ENCODE results near the gene GLS. TPM values are rescaled to one million over a fixed set of nuclear protein-coding genes. Genes with fewer than 3 reads are reported as not detected.

The GLS gene
- total RNA-seq, 1 donor from 2014 or later: 160 TPM

GRCh38 chr2:190997526-190998113 is 117.0 kb downstream of the GLS start:
- H3K36me3 Mint-ChIP-seq: peaks cover 68% of the 10 kb centered on the region
- no peaks in the 10 kb centered on the region for H3K27me3 Mint-ChIP-seq
- no peak overlapping the region for H3K27ac Mint-ChIP-seq
- no peak for DNase-seq (ENCODE audit: extremely low spot score, unreplicated experiment)
- no peak for TF ChIP-seq CTCF (conservative IDR thresholded peaks at IDR 0.05)
- no peaks in the 10 kb centered on the region for H3K9me3 Mint-ChIP-seq
- H3K4me3 Mint-ChIP-seq: no peak overlapping the region
- H3K4me1 Mint-ChIP-seq (ENCODE audit: unreplicated experiment): peaks cover 4% of the 10 kb centered on the region

- no peak overlapping the region for H3K27ac Mint-ChIP-seq
- DNase-seq (ENCODE audit: extremely low spot score, unreplicated experiment): no peak
- peaks cover 4% of the 10 kb centered on the region for H3K4me1 Mint-ChIP-seq (ENCODE audit: unreplicated experiment)
- no peaks in the 10 kb centered on the region for H3K27me3 Mint-ChIP-seq
- H3K36me3 Mint-ChIP-seq: peaks cover 69% of the 10 kb centered on the region
- H3K4me3 Mint-ChIP-seq: no peak overlapping the region
- no peaks in the 10 kb centered on the region for H3K9me3 Mint-ChIP-seq
- TF ChIP-seq CTCF (conservative IDR thresholded peaks at IDR 0.05): no peak
Observed at GRCh38 chr2:190999058-190999457, 118.4 kb downstream of the GLS start.

- TF ChIP-seq CTCF (conservative IDR thresholded peaks at IDR 0.05): no peak
- H3K27me3 Mint-ChIP-seq: no peaks in the 10 kb centered on the region
- no peak for DNase-seq (ENCODE audit: extremely low spot score, unreplicated experiment)
- H3K36me3 Mint-ChIP-seq: peaks cover 70% of the 10 kb centered on the region
- no peak overlapping the region for H3K4me3 Mint-ChIP-seq
- peaks cover 4% of the 10 kb centered on the region for H3K4me1 Mint-ChIP-seq (ENCODE audit: unreplicated experiment)
- no peak overlapping the region for H3K27ac Mint-ChIP-seq
- no peaks in the 10 kb centered on the region for H3K9me3 Mint-ChIP-seq
Observed at GRCh38 chr2:190999949-191000665, 119.5 kb downstream of the GLS start.

GRCh38 chr2:191001032-191001431 is 120.4 kb downstream of the GLS start:
- Mint-ChIP-seq H3K27me3 (no peaks in the 10 kb centered on the region), H3K27ac (peak overlapping the region; percentile 54), H3K36me3 (peaks cover 66% of the 10 kb centered on the region), H3K4me3 (no peak overlapping the region), H3K4me1 (ENCODE audit: unreplicated experiment) (peaks cover 4% of the 10 kb centered on the region), H3K9me3 (no peaks in the 10 kb centered on the region)
- TF ChIP-seq CTCF (conservative IDR thresholded peaks at IDR 0.05): no peak
- DNase-seq (ENCODE audit: extremely low spot score, unreplicated experiment): no peak

GRCh38 chr2:191001624-191002023 is 121.0 kb downstream of the GLS start:
- Mint-ChIP-seq H3K4me3 (no peak overlapping the region), H3K36me3 (peaks cover 64% of the 10 kb centered on the region), H3K27ac (no peak overlapping the region), H3K9me3 (no peaks in the 10 kb centered on the region), H3K4me1 (ENCODE audit: unreplicated experiment) (peaks cover 4% of the 10 kb centered on the region), H3K27me3 (no peaks in the 10 kb centered on the region)
- TF ChIP-seq CTCF (conservative IDR thresholded peaks at IDR 0.05): no peak
- DNase-seq (ENCODE audit: extremely low spot score, unreplicated experiment): no peak
